IMR-90 (cell line): ENCODE results near the gene TBC1D9B. TPM values are rescaled to one million over a fixed set of nuclear protein-coding genes. Genes with fewer than 3 reads are reported as not detected.

ENCODE experiments used
- ATAC-seq: fragments of 200-7000 bp; cut with Tn5 transposase; 2 replicates; pipeline ENCODE4 v1.9.1; 2020; ENCODE audit warnings: low read depth, mild to moderate bottlenecking, moderate library complexity
- BruUV-seq: library from RNA; stranded (reverse); fragments of 400-500 nt; replicated peaks from 2 replicates; lab custom pipeline; 2021; lab: Mats Ljungman, UMichigan
- CTCF ChIA-PET: fragments of 300-600 bp; formaldehyde crosslinking; extraction: SDS; loops from one replicate; lab custom pipeline; 2021; ENCODE audit warnings: antibody characterized with exemption; lab: Yijun Ruan, JAX
- POLR2A ChIA-PET: fragments of 300-600 bp; sonication (Branson Sonifier 250); formaldehyde crosslinking; loops from one replicate; lab custom pipeline; 2022; ENCODE audit warnings: antibody characterized with exemption; ENCODE audit not compliant: unreplicated experiment; lab: Charles Lee
- DNase-seq: peaks from one replicate; pipeline ENCODE4 v3.0.0; 2013
- H2AFZ ChIP-seq: replicated peaks from 2 replicates; pipeline ENCODE3; 2013; ENCODE audit warnings: low read length, mild to moderate bottlenecking; ENCODE audit not compliant: poor library complexity
- H2AK5ac ChIP-seq: 2 replicates; pipeline ENCODE4 v1.6.1; 2013; ENCODE audit warnings: low read depth, low read length, inconsistent platforms
- H2AK9ac ChIP-seq: replicated peaks from 2 replicates; pipeline ENCODE3; 2013; ENCODE audit warnings: mild to moderate bottlenecking, low read depth, low read length, moderate library complexity; ENCODE audit not compliant: poor library complexity
- H2BK120ac ChIP-seq: 2 replicates; pipeline ENCODE4 v1.6.1; 2013; ENCODE audit warnings: low read depth, low read length, inconsistent platforms
- H2BK15ac ChIP-seq: 3 replicates; pipeline ENCODE4 v1.6.1; 2013; ENCODE audit warnings: low read depth, low read length, inconsistent platforms
- H2BK20ac ChIP-seq: 2 replicates; pipeline ENCODE4 v1.6.1; 2013; ENCODE audit warnings: low read depth, mild to moderate bottlenecking, inconsistent platforms, low read length, moderate library complexity
- H2BK5ac ChIP-seq: 2 replicates; pipeline ENCODE4 v1.6.1; 2013; ENCODE audit warnings: mild to moderate bottlenecking, low read depth, low read length, inconsistent platforms; ENCODE audit not compliant: poor library complexity, severe bottlenecking
- H3K14ac ChIP-seq: replicated peaks from 2 replicates; pipeline ENCODE4 v1.6.1; 2013; ENCODE audit warnings: low read depth, low read length, inconsistent platforms
- H3K18ac ChIP-seq: 2 replicates; pipeline ENCODE4 v1.6.1; 2013; ENCODE audit warnings: low read depth, low read length, control low read depth
- H3K23ac ChIP-seq: 2 replicates; pipeline ENCODE4 v1.6.1; 2013; ENCODE audit warnings: low read depth, low read length, inconsistent platforms
- H3K27ac ChIP-seq: 2 replicates; pipeline ENCODE4 v1.5.1; 2013; ENCODE audit warnings: mild to moderate bottlenecking, control low read depth, low read length; ENCODE audit not compliant: insufficient read depth
- H3K27me3 ChIP-seq: 2 replicates; pipeline ENCODE4 v1.6.1; 2013; ENCODE audit warnings: low read length; ENCODE audit not compliant: control insufficient read depth, insufficient read depth
- H3K36me3 ChIP-seq: 2 replicates; pipeline ENCODE4 v1.6.1; 2013; ENCODE audit warnings: low read length, mixed read lengths; ENCODE audit not compliant: control insufficient read depth, insufficient read depth
- H3K4ac ChIP-seq: 2 replicates; pipeline ENCODE4 v1.6.1; 2013; ENCODE audit warnings: low read depth, low read length, inconsistent platforms
- H3K4me1 ChIP-seq: 2 replicates; pipeline ENCODE4 v1.6.1; 2013; ENCODE audit warnings: low read length, mixed read lengths; ENCODE audit not compliant: control insufficient read depth, insufficient read depth
- H3K4me2 ChIP-seq: 2 replicates; pipeline ENCODE4 v1.6.1; 2013; ENCODE audit warnings: low read depth, mild to moderate bottlenecking, control low read depth, low read length, moderate library complexity
- H3K4me3 ChIP-seq: 2 replicates; pipeline ENCODE4 v1.5.1; 2013; ENCODE audit warnings: low read depth, mild to moderate bottlenecking, control low read depth, low read length, moderate library complexity; ENCODE audit not compliant: insufficient read depth
- H3K56ac ChIP-seq: 2 replicates; pipeline ENCODE4 v1.6.1; 2013; ENCODE audit warnings: low read length, inconsistent platforms; ENCODE audit not compliant: insufficient read depth; ENCODE audit errors: extremely low read depth
- H3K79me1 ChIP-seq, 2 experiments: 2 replicates each; pipeline ENCODE4 v1.6.1; 2013; ENCODE audit warnings: low read length in 2 of 2, inconsistent platforms in 1 of 2, low read depth in 1 of 2
- H3K9ac ChIP-seq: 2 replicates; pipeline ENCODE4 v1.6.1; 2013; ENCODE audit warnings: low read depth, low read length, control low read depth
- H3K9me1 ChIP-seq: 2 replicates; pipeline ENCODE4 v1.6.1; 2013; ENCODE audit warnings: low read length, inconsistent platforms; ENCODE audit not compliant: insufficient read depth
- H3K9me3 ChIP-seq: 2 replicates; pipeline ENCODE4 v1.6.1; 2013; ENCODE audit warnings: low read length; ENCODE audit not compliant: control insufficient read depth, insufficient read depth
- H4K20me1 ChIP-seq: 2 replicates; pipeline ENCODE4 v1.6.1; 2013; ENCODE audit warnings: low read length, inconsistent platforms; ENCODE audit not compliant: insufficient read depth
- H4K5ac ChIP-seq: 2 replicates; pipeline ENCODE4 v1.6.1; 2013; ENCODE audit warnings: mild to moderate bottlenecking, low read depth, low read length, control low read depth
- H4K8ac ChIP-seq, 2 experiments: 2 replicates each; pipeline ENCODE4 v1.6.1; 2013; ENCODE audit warnings: low read depth in 2 of 2, low read length in 2 of 2, control low read depth in 1 of 2, inconsistent platforms in 1 of 2
- H4K91ac ChIP-seq: 2 replicates; pipeline ENCODE4 v1.6.1; 2013; ENCODE audit warnings: low read depth, low read length, inconsistent platforms; ENCODE audit not compliant: insufficient read depth
- BHLHE40 ChIP-seq: fragments of 150-350 bp; IDR thresholded peaks from 2 replicates; pipeline ENCODE4 v1.6.1; 2016; ENCODE audit warnings: mild to moderate bottlenecking, low read depth, low read length
- CEBPB ChIP-seq: IDR thresholded peaks from 2 replicates; pipeline ENCODE4 v1.6.1; 2012; ENCODE audit warnings: low read depth, low read length, improper control_type of control experiment
- MAZ ChIP-seq: IDR thresholded peaks from 2 replicates; pipeline ENCODE4 v1.6.1; 2012; ENCODE audit warnings: low read depth, mild to moderate bottlenecking, low read length, improper control_type of control experiment, moderate library complexity, borderline replicate concordance
- RAD21 ChIP-seq: IDR thresholded peaks from 2 replicates; pipeline ENCODE4 v1.6.1; 2012; ENCODE audit warnings: low read length, improper control_type of control experiment
- WGBS, 2 experiments: methylation state at CpG; one replicate each; pipeline versions ENCODE4 v1.1.5 to v1.1.7; 2013; ENCODE audit warnings: missing lambda C conversion rate in 2 of 2; ENCODE audit not compliant: insufficient read length in 1 of 2; ENCODE audit errors: extremely low coverage in 2 of 2; 5-methylcytosine and 5-hydroxymethylcytosine counted together
- dilution Hi-C: fragments of 300-500 bp; cut with HindIII; formaldehyde crosslinking; loops from one replicate; pipeline ENCODE4 v1.14.3; 2018; ENCODE audit warnings: low sequenced_read_pairs; ENCODE audit not compliant: unreplicated experiment
- in situ Hi-C: fragments of 300-500 bp; cut with MboI; formaldehyde crosslinking; loops from 3 replicates; pipeline ENCODE4 v1.14.3; 2019; ENCODE audit warnings: low sequenced_read_pairs, inconsistent platforms, mixed read lengths
- intact Hi-C: fragments of 100-400 bp; cut with micrococcal nuclease; formaldehyde crosslinking; loops from 2 replicates; pipeline ENCODE4 v1.10.0; 2022
- polyA plus RNA-seq, 3 experiments: library from polyadenylated mRNA; depleted of rRNA; stranded (reverse); fragments of >200 nt; gene quantifications; 2 replicates each; pipeline ENCODE4 v1.2.3, GENCODE V29; 2012; ENCODE audit warnings: low replicate concordance in 1 of 3
- total RNA-seq: library from RNA; depleted of rRNA; stranded (reverse); fragments of >200 nt; gene quantifications from 2 replicates; pipeline ENCODE4 v1.2.3, GENCODE V29; 2012
- TF ChIP-seq, protein P1 (sequence below): fragments of 150-350 bp; IDR thresholded peaks from 2 replicates; pipeline ENCODE4 v1.6.1; 2017; ENCODE audit warnings: mild to moderate bottlenecking, antibody characterized with exemption, low read length, low read depth

TBC1D9B gene
- total and polyA plus RNA-seq, 2 of the 4 experiments (the other 2 are of a cell fraction), result 58.6 to 78.1 TPM

DNA sequence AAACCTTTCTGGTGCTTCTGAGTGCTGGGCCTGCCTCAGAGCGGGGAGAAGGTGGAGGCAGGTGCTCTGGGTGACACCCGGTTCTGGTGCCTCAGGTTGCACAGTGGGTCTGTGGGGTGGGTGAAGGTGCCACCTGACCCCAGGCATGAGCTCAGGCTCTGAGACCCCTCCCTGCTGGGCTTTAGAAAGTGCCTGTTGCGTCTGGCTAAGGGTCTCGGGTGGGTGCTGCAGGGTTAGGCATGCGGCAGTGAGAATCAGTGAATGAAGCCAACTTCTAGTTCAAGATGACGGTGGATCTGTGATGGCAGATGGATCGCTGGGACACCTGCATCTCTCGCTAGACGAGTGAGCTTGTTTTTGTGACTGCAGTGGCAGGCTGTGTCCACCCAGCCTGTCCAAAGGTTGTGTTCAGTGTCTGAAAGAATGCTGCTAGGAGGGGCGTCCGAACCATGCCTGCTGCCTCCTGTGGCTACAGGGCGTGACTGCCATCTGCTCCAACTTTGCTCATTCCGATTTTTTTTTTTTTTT lies 82.0 kb downstream of the TBC1D9B start:
- H3K4ac ChIP-seq, result no peak overlapping the region

More for the DNA sequence above, 82.0 kb downstream of the TBC1D9B start:
- peaks cover 25 to 81% of the 10 kb centered on the region in 2 experiments for H3K79me1 ChIP-seq
- H3K27ac ChIP-seq, result no peak overlapping the region
- ChIA-PET POLR2A (interaction anchor here (0.6 kb wide), 1 partner anchor 29 kb away, joined by 3 read pairs; no protein-coding TSS in a partner anchor), CTCF (interaction anchor here (0.6 kb wide), 1 partner anchor 38 kb away, joined by 4 read pairs; no protein-coding TSS in a partner anchor)
- in situ Hi-C loops (no loop called here), dilution Hi-C loops (no loop called here), intact Hi-C loops (no loop called here)
- H2AK5ac ChIP-seq, result no peak overlapping the region
- no peak overlapping the region for H2BK120ac ChIP-seq
- no peak overlapping the region for H3K4me3 ChIP-seq
- H3K27me3 ChIP-seq, result no peaks in the 10 kb centered on the region
- no peak overlapping the region for H4K8ac ChIP-seq
- no peak overlapping the region for H3K18ac ChIP-seq
- H3K9me3 ChIP-seq, result no peaks in the 10 kb centered on the region
- peaks cover 75% of the 10 kb centered on the region for H3K36me3 ChIP-seq
- no peak overlapping the region for H2BK20ac ChIP-seq
- no TSS peak for BruUV-seq
- H3K9me1 ChIP-seq, result peaks cover 27% of the 10 kb centered on the region
- peaks cover 18% of the 10 kb centered on the region for H3K4me1 ChIP-seq
- H4K20me1 ChIP-seq, result peaks cover 94% of the 10 kb centered on the region
- H3K4me2 ChIP-seq, result no peak overlapping the region
- DNase-seq (no peak), ATAC-seq (no peak)
- no peak overlapping the region for H3K9ac ChIP-seq
- no peak overlapping the region for H3K56ac ChIP-seq
- no peak overlapping the region for H4K5ac ChIP-seq
- no peak overlapping the region for H3K23ac ChIP-seq
- no peak for TF ChIP-seq CEBPB
- no peak for TF ChIP-seq MAZ
- no peak for TF ChIP-seq RAD21
- TF ChIP-seq BHLHE40, result no peak
- TF ChIP-seq, protein P1, sequence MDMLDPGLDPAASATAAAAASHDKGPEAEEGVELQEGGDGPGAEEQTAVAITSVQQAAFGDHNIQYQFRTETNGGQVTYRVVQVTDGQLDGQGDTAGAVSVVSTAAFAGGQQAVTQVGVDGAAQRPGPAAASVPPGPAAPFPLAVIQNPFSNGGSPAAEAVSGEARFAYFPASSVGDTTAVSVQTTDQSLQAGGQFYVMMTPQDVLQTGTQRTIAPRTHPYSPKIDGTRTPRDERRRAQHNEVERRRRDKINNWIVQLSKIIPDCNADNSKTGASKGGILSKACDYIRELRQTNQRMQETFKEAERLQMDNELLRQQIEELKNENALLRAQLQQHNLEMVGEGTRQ, result no peak
- H2BK5ac ChIP-seq, result no peak overlapping the region
- H2AFZ ChIP-seq, result peak overlapping the region; percentile 64
- no peak overlapping the region for H4K91ac ChIP-seq
- peak overlapping the region; percentile 20 for H2AK9ac ChIP-seq
- whole genome bisulfite sequencing, 2 experiments, result 95% methylated on average over 5 of the region's 13 CpGs; no CpG with 5 or more reads in 1 of the 2 experiments
- no peak overlapping the region for H3K14ac ChIP-seq
- no peak overlapping the region for H2BK15ac ChIP-seq
